WTC11 (cell line): ENCODE data around the gene FAM13A. TPM values are rescaled to one million over a fixed set of nuclear protein-coding genes. Genes with fewer than 3 reads are reported as not detected.

ENCODE experiments used
- CBFB ChIP-seq: sonication (generic); formaldehyde crosslinking; IDR thresholded peaks from 2 replicates; pipeline ENCODE4 v1.8.1; 2022; ENCODE audit warnings: mild to moderate bottlenecking, low read depth, missing genetic modification reagents
- IRF2 ChIP-seq: sonication (generic); formaldehyde crosslinking; IDR thresholded peaks from 2 replicates; pipeline ENCODE4 v1.8.0; 2022; ENCODE audit warnings: low read depth, missing genetic modification reagents, borderline replicate concordance
- KAT7 ChIP-seq: sonication (generic); formaldehyde crosslinking; IDR thresholded peaks from 2 replicates; pipeline ENCODE4 v1.8.1; 2023; ENCODE audit warnings: missing genetic modification reagents, mild to moderate bottlenecking, borderline replicate concordance
- MYBL2 ChIP-seq: sonication (generic); formaldehyde crosslinking; IDR thresholded peaks from 2 replicates; pipeline ENCODE4 v1.8.1; 2023; ENCODE audit warnings: mild to moderate bottlenecking, moderate library complexity, missing genetic modification reagents
- NFYB ChIP-seq: sonication (generic); formaldehyde crosslinking; conservative IDR thresholded peaks from 2 replicates; pipeline ENCODE4 v1.8.0; 2022; ENCODE audit warnings: low read depth, missing genetic modification reagents
- RORB ChIP-seq: fragments of 250-450 bp; sonication (Bioruptor Pico); IDR thresholded peaks from 2 replicates; pipeline ENCODE4 v1.9.0; 2021; ENCODE audit warnings: mild to moderate bottlenecking
- ZNF219 ChIP-seq: sonication (generic); formaldehyde crosslinking; IDR thresholded peaks from 2 replicates; pipeline ENCODE4 v1.8.0; 2023; ENCODE audit warnings: missing genetic modification reagents, mild to moderate bottlenecking, borderline replicate concordance
- ZNF317 ChIP-seq: sonication (generic); formaldehyde crosslinking; IDR thresholded peaks from 2 replicates; pipeline ENCODE4 v1.8.1; 2023; ENCODE audit warnings: low read depth, mild to moderate bottlenecking, moderate library complexity, missing genetic modification reagents, borderline replicate concordance
- ZNF416 ChIP-seq: fragments of 250-450 bp; sonication (Bioruptor Pico); IDR thresholded peaks from 2 replicates; pipeline ENCODE4 v1.9.0; 2021; ENCODE audit warnings: mild to moderate bottlenecking, inconsistent platforms
- total RNA-seq: library from RNA; stranded (reverse); gene quantifications from 3 replicates; pipeline ENCODE4 v1.2.3, GENCODE V29; 2021
- TF ChIP-seq, protein P1 (sequence below): sonication (generic); formaldehyde crosslinking; IDR thresholded peaks from 2 replicates; pipeline ENCODE4 v1.8.1; 2023; ENCODE audit warnings: mild to moderate bottlenecking, missing genetic modification reagents, moderate library complexity
- TF ChIP-seq, protein P2 (sequence below): sonication (generic); formaldehyde crosslinking; IDR thresholded peaks from 2 replicates; pipeline ENCODE4 v1.8.1; 2022; ENCODE audit warnings: low read depth, missing genetic modification reagents, borderline replicate concordance
- TF ChIP-seq, protein P3 (sequence below): fragments of 250-450 bp; sonication (Bioruptor Pico); IDR thresholded peaks from 2 replicates; pipeline ENCODE4 v1.9.0; 2021; ENCODE audit warnings: moderate library complexity, mild to moderate bottlenecking, inconsistent platforms, borderline replicate concordance
- TF ChIP-seq, protein P4 (sequence below): sonication (generic); formaldehyde crosslinking; IDR thresholded peaks from 2 replicates; pipeline ENCODE4 v1.8.1; 2023; ENCODE audit warnings: mild to moderate bottlenecking, missing genetic modification reagents, moderate library complexity
- TF ChIP-seq, protein P5 (sequence below): sonication (generic); formaldehyde crosslinking; IDR thresholded peaks from 2 replicates; pipeline ENCODE4 v1.8.1; 2023; ENCODE audit warnings: mild to moderate bottlenecking, missing genetic modification reagents, borderline replicate concordance
- TF ChIP-seq, protein P6 (sequence below): fragments of 250-450 bp; sonication (Bioruptor Pico); IDR thresholded peaks from 2 replicates; pipeline ENCODE4 v1.9.0; 2021; ENCODE audit warnings: mild to moderate bottlenecking
- TF ChIP-seq, protein P7 (sequence below): sonication (generic); formaldehyde crosslinking; IDR thresholded peaks from 2 replicates; pipeline ENCODE4 v1.8.1; 2022; ENCODE audit warnings: low read depth, mild to moderate bottlenecking, moderate library complexity, missing genetic modification reagents, borderline replicate concordance

FAM13A gene
- total RNA-seq, 1 experiment from 2014 or later, result 14.6 TPM

DNA sequence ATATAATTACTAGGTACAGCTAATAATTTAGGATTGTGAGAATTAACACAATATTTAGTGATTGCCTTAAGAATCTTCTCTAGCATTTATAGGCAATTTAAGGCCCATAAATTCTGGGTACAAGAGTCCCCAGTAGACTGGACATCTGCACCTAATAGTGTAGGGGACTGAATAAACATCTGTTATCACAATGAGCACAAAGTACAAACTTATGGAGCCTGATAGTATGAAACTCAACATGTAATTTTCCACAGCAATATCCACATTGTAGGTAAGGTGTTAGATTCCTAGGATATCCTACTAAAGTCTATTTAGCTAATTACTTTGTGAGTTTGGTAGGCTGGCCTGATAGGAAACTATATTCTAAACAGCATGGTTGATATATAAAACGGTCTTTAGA, 178.3 kb downstream of the FAM13A start (continued):
- TF ChIP-seq, protein P1, sequence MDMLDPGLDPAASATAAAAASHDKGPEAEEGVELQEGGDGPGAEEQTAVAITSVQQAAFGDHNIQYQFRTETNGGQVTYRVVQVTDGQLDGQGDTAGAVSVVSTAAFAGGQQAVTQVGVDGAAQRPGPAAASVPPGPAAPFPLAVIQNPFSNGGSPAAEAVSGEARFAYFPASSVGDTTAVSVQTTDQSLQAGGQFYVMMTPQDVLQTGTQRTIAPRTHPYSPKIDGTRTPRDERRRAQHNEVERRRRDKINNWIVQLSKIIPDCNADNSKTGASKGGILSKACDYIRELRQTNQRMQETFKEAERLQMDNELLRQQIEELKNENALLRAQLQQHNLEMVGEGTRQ, result no peak
- TF ChIP-seq MYBL2 (CRISPR knock-in tag), result no peak
- TF ChIP-seq, protein P2, sequence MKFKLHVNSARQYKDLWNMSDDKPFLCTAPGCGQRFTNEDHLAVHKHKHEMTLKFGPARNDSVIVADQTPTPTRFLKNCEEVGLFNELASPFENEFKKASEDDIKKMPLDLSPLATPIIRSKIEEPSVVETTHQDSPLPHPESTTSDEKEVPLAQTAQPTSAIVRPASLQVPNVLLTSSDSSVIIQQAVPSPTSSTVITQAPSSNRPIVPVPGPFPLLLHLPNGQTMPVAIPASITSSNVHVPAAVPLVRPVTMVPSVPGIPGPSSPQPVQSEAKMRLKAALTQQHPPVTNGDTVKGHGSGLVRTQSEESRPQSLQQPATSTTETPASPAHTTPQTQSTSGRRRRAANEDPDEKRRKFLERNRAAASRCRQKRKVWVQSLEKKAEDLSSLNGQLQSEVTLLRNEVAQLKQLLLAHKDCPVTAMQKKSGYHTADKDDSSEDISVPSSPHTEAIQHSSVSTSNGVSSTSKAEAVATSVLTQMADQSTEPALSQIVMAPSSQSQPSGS (CRISPR knock-in tag), result no peak
- TF ChIP-seq KAT7 (CRISPR knock-in tag), result no peak
- TF ChIP-seq, protein P3, sequence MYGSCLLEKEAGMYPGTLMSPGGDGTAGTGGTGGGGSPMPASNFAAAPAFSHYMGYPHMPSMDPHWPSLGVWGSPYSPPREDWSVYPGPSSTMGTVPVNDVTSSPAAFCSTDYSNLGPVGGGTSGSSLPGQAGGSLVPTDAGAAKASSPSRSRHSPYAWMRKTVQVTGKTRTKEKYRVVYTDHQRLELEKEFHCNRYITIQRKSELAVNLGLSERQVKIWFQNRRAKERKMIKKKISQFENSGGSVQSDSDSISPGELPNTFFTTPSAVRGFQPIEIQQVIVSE (CRISPR knock-in tag), result no peak
- TF ChIP-seq, protein P4, sequence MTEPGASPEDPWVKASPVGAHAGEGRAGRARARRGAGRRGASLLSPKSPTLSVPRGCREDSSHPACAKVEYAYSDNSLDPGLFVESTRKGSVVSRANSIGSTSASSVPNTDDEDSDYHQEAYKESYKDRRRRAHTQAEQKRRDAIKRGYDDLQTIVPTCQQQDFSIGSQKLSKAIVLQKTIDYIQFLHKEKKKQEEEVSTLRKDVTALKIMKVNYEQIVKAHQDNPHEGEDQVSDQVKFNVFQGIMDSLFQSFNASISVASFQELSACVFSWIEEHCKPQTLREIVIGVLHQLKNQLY, result no peak
- TF ChIP-seq, protein P5, sequence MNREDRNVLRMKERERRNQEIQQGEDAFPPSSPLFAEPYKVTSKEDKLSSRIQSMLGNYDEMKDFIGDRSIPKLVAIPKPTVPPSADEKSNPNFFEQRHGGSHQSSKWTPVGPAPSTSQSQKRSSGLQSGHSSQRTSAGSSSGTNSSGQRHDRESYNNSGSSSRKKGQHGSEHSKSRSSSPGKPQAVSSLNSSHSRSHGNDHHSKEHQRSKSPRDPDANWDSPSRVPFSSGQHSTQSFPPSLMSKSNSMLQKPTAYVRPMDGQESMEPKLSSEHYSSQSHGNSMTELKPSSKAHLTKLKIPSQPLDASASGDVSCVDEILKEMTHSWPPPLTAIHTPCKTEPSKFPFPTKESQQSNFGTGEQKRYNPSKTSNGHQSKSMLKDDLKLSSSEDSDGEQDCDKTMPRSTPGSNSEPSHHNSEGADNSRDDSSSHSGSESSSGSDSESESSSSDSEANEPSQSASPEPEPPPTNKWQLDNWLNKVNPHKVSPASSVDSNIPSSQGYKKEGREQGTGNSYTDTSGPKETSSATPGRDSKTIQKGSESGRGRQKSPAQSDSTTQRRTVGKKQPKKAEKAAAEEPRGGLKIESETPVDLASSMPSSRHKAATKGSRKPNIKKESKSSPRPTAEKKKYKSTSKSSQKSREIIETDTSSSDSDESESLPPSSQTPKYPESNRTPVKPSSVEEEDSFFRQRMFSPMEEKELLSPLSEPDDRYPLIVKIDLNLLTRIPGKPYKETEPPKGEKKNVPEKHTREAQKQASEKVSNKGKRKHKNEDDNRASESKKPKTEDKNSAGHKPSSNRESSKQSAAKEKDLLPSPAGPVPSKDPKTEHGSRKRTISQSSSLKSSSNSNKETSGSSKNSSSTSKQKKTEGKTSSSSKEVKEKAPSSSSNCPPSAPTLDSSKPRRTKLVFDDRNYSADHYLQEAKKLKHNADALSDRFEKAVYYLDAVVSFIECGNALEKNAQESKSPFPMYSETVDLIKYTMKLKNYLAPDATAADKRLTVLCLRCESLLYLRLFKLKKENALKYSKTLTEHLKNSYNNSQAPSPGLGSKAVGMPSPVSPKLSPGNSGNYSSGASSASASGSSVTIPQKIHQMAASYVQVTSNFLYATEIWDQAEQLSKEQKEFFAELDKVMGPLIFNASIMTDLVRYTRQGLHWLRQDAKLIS, result no peak
- TF ChIP-seq RORB (CRISPR knock-in tag), result no peak
- no peak for TF ChIP-seq NFYB
- no peak for TF ChIP-seq CBFB (CRISPR knock-in tag)
- no peak for TF ChIP-seq IRF2 (CRISPR knock-in tag)
- no peak for TF ChIP-seq ZNF219 (CRISPR knock-in tag)
- no peak for TF ChIP-seq ZNF416
- no peak for TF ChIP-seq ZNF317 (CRISPR knock-in tag)
- TF ChIP-seq, protein P6, sequence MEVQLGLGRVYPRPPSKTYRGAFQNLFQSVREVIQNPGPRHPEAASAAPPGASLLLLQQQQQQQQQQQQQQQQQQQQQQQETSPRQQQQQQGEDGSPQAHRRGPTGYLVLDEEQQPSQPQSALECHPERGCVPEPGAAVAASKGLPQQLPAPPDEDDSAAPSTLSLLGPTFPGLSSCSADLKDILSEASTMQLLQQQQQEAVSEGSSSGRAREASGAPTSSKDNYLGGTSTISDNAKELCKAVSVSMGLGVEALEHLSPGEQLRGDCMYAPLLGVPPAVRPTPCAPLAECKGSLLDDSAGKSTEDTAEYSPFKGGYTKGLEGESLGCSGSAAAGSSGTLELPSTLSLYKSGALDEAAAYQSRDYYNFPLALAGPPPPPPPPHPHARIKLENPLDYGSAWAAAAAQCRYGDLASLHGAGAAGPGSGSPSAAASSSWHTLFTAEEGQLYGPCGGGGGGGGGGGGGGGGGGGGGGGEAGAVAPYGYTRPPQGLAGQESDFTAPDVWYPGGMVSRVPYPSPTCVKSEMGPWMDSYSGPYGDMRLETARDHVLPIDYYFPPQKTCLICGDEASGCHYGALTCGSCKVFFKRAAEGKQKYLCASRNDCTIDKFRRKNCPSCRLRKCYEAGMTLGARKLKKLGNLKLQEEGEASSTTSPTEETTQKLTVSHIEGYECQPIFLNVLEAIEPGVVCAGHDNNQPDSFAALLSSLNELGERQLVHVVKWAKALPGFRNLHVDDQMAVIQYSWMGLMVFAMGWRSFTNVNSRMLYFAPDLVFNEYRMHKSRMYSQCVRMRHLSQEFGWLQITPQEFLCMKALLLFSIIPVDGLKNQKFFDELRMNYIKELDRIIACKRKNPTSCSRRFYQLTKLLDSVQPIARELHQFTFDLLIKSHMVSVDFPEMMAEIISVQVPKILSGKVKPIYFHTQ (CRISPR knock-in tag), result no peak
- TF ChIP-seq, protein P7, sequence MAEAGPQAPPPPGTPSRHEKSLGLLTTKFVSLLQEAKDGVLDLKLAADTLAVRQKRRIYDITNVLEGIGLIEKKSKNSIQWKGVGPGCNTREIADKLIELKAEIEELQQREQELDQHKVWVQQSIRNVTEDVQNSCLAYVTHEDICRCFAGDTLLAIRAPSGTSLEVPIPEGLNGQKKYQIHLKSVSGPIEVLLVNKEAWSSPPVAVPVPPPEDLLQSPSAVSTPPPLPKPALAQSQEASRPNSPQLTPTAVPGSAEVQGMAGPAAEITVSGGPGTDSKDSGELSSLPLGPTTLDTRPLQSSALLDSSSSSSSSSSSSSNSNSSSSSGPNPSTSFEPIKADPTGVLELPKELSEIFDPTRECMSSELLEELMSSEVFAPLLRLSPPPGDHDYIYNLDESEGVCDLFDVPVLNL (CRISPR knock-in tag), result no peak
